C4-2B (cell line): Measurements from ENCODE around the gene GNAZ.

ENCODE experiments used
- ZFX ChIP-seq: fragments of 450-650 bp; IDR thresholded peaks from 2 replicates; pipeline ENCODE4 v1.6.1; 2017
- TF ChIP-seq, protein P1 (sequence below): fragments of 450-650 bp; conservative IDR thresholded peaks from 2 replicates; pipeline ENCODE4 v1.5.1; 2017; ENCODE audit warnings: mild to moderate bottlenecking

DNA sequence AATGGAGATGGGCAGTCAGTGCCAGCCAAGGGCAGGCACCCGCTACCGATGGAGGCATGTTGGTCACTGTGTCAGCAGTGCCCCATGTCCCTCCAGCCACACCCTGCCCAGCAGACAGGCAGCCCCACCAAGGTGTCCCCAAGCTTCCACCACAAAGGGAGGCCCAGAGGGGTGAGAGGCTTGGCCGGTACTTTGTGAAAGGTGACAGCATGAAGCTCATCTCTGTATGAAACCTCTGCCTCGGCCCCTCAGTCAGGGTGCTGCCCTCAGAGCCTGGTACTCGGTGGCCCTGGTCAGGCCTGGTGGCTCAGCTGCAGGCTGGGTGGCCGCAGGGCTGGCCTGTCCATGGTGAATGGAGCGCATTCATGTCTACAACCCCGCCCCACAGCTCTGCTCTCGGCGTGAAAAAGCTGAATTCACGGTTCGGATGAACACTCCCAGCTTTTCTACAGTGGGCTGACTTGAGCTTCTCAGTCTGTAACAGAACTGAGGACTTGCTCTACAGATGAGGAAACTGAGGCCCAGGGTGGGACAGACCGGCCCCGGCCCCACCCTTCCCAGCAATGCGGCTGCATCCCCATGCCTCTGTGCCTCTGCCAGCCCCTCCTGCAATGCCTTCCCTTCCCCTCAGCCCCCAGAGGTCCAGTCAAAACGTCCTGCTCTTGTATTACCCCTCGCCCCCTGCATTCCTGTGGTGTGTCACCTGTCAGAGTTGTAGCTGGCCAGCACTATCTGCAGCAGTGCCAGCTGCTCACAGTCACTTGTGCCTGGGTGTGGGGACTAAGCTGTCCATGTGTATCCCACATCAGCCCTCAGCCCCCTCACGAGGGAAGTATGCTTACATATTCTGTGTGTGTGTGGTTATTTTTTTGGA is 43.8 kb downstream of the GNAZ start:
- TF ChIP-seq, protein P1, sequence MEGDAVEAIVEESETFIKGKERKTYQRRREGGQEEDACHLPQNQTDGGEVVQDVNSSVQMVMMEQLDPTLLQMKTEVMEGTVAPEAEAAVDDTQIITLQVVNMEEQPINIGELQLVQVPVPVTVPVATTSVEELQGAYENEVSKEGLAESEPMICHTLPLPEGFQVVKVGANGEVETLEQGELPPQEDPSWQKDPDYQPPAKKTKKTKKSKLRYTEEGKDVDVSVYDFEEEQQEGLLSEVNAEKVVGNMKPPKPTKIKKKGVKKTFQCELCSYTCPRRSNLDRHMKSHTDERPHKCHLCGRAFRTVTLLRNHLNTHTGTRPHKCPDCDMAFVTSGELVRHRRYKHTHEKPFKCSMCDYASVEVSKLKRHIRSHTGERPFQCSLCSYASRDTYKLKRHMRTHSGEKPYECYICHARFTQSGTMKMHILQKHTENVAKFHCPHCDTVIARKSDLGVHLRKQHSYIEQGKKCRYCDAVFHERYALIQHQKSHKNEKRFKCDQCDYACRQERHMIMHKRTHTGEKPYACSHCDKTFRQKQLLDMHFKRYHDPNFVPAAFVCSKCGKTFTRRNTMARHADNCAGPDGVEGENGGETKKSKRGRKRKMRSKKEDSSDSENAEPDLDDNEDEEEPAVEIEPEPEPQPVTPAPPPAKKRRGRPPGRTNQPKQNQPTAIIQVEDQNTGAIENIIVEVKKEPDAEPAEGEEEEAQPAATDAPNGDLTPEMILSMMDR = no peak
- TF ChIP-seq ZFX = no peak
